Sigmoid colon (tissue), 4 donors: ENCODE data around the gene UPP1.

Experiments
- POLR2A ChIP-seq, 2 donors: fragments of 450-650 bp; IDR thresholded peaks; one replicate each; pipeline ENCODE4 v1.6.1; 2016; ENCODE audit warnings: antibody characterized with exemption in 2 of 2, mild to moderate bottlenecking in 2 of 2, moderate library complexity in 2 of 2
- POLR2AphosphoS5 ChIP-seq, 4 donors: sonication (generic); formaldehyde crosslinking; IDR thresholded peaks; one replicate each; pipeline ENCODE4 v1.6.1; 2017; ENCODE audit warnings: antibody characterized with exemption in 4 of 4
- TF ChIP-seq, protein P1 (sequence below), 4 experiments: fragments of 450-650 bp in 3 of 4; fragments of 200-600 bp in 1 of 4; IDR thresholded peaks; one replicate each; pipeline ENCODE4 v1.5.1; 2016 to 2019; ENCODE audit warnings: antibody characterized with exemption in 4 of 4, mild to moderate bottlenecking in 3 of 4, moderate library complexity in 2 of 4

GRCh38 chr7:48144291-48144768, 55.3 kb downstream of the UPP1 start:
- TF ChIP-seq, protein P1, sequence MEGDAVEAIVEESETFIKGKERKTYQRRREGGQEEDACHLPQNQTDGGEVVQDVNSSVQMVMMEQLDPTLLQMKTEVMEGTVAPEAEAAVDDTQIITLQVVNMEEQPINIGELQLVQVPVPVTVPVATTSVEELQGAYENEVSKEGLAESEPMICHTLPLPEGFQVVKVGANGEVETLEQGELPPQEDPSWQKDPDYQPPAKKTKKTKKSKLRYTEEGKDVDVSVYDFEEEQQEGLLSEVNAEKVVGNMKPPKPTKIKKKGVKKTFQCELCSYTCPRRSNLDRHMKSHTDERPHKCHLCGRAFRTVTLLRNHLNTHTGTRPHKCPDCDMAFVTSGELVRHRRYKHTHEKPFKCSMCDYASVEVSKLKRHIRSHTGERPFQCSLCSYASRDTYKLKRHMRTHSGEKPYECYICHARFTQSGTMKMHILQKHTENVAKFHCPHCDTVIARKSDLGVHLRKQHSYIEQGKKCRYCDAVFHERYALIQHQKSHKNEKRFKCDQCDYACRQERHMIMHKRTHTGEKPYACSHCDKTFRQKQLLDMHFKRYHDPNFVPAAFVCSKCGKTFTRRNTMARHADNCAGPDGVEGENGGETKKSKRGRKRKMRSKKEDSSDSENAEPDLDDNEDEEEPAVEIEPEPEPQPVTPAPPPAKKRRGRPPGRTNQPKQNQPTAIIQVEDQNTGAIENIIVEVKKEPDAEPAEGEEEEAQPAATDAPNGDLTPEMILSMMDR (IDR thresholded peaks at IDR 0.05): no peak
- TF ChIP-seq POLR2AphosphoS5 (IDR thresholded peaks at IDR 0.05) (no peak), POLR2A (IDR thresholded peaks at IDR 0.05) (no peak)
